GM21717 (cell line): ENCODE results near the gene CAPN8.
A peak's percentile ranks its signal among the peaks of the same experiment; 100 is the strongest.
"Not testable (repeated sequence)": the region's sequence is repeated elsewhere in the genome, so short reads cannot be mapped to it uniquely, and the experiment has no call there.

Experiments used
- ATAC-seq: cut with Tn5 transposase; IDR thresholded peaks from one replicate; pipeline ENCODE4 v1.9.1; 2021; ENCODE audit warnings: mild to moderate bottlenecking, moderate library complexity; ENCODE audit not compliant: unreplicated experiment

The CAPN8 gene

DNA sequence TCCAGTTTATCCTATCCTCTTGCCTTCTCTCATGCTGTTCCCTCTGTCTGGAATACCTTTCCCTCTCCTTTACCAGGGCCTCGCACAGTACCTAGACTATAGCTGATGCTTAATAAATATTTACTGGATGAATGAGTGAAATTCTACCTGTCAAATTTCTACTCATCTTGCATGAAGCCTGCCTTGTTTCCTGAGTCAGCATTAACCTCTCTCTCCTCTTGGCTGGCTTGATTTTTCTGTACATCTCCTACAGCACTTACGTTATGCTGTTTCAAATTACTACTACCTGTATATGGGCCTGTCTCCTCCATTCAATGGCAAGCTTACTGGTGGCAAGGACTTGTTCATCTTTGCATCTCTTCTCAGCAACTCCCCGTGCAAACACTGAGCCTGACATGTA, 130.8 kb downstream of the CAPN8 start:
- ATAC-seq: no peak

DNA sequence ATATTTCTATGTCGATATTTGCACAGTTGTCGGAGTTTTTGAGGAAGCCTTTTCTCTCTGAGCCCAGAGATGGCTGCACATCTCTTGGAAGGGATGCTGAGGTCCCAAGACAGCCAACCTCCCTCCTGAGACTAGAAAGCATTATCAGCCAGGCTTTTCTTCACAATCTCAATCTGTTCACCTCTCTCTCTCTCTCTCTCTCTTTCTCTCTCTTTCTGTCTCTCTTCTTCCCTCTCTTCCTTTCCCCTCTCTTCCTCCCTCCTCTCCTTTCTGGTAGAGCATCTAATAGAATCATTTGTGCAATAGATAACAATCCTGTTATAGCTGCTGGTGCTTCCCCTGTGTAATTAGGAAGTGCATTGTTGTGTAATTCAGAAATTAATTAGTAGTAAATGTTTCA, 131.8 kb downstream of the CAPN8 start:
- ATAC-seq: no peak

DNA sequence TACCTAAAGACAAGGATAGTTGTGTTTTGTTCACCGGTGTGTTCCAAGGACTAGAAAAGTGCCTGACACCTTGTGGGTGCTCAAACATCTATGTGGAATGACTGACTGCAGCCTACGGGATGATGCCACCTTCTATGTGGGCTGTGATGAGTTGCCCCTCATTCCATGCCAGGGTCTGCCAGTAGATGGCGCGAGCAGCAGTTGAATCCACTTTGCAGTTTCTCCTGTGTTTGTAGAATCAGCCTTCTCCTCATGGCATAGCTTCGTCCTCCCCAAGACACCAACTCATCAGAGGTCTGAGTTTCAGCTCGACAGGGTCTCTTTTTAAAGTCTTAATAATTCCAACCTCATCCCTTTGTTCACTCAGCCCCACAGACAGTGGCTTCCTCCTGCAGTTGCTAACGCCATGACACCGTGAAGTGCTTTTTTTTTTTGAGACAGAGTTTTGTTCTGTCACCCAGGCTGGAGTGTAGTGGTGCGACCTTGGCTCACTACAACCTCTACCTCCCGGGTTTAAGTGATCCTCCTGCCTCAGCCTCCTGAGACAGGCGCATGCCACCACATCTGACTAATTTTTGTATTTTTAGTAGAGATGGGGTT, 133.7 kb downstream of the CAPN8 start:
- peak; percentile 55 for ATAC-seq

DNA sequence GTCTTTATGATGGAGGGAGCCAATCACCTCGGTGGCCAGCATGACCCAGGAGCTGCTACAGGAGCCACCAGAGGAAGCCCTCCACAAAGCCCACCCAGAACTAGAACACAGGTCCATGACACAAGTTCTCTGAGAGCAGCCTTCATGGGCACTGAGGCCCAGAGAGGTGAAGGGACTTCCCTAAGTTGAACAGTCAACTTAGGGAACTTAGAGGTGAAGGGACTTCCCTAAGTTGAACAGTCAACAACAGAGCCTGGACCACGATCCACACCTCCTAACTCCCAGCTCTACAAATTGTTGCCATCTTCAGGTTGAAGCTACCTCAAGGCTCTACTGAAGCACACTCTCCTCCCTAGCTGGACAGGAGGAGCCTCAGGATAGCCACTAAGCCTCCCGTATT, 139.5 kb downstream of the CAPN8 start:
- ATAC-seq: no peak

DNA sequence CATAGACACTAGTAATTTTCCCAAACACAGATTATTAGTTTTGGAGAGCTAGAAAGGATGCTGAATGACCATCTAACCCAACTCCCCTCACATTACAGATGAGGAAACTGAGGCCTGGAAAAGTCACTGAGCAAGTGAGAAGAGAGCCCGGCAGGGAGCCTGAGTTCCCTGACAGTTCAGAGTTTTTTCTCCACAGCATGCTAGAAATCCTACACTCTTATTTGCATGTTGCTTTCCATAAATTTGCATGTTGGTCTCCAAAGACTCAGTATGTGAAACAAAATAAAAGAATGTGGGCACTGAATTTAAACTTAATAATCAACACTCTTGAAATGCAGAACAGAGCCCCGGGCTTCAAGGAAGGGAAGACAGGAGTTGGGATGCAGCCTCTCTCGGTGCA, 140.0 kb downstream of the CAPN8 start:
- no peak for ATAC-seq

DNA sequence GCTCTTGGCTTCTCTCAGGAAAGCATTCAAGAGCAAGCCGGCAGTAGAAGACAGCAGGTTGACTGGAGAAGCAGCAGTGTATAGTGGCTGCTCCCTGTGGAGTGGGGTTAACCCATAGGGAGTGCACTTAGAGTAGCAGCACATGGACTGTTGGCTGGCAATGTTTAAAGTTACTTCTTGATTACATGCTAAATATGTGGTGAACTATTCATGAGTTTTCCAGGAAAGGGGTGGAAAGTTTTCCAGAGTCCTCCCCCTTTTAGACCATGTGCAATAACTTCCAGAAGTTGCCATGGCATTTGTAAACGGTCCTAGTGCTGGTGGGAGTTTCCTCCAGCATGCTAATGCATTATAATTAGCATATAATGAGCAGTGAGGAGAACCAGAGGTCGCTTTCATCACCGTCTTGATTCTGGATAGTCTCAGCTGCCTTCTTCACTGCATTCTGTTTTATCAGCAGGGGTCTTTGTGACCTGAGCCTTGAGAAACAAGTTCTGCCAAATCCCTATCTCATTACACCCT, 140.5 kb downstream of the CAPN8 start:
- no peak for ATAC-seq

DNA sequence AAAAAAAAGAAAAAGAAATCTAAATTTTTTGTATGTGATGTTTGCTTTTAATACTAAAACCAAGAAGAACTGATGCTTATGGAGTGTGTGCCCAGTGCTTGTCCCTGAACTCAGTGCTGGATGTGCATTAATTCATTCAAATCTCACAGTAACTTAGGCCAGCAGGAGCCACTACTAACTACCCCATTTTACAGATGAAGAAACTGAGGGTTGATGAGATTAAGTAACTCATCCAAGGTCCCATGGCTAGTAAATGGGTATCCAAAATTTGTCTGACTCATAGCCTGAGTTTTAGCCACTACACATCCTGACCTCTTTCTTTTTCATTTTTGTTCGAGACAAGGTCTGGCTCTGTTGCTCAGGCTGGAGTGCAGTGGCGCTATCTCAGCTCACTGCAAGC, 144.4 kb downstream of the CAPN8 start:
- no peak for ATAC-seq

DNA sequence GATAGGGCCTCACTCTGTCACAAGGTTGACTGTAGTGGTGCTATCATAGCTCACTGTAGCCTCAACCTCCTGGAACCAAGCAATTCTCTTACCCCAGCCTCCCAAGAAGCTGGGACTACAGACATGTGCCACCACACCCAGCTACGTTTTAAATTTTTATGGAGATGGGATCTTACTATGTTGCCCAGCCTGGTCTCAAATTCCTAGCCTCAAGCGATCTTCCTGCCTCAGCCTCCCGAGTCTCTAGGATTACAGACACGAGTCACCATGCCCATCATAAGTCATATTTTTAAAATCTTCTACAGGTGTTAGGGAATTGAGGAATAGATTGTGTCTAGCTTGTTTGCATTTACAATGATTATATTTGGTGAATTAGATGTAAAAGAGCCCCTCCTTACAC, 145.3 kb downstream of the CAPN8 start:
- no peak for ATAC-seq

DNA sequence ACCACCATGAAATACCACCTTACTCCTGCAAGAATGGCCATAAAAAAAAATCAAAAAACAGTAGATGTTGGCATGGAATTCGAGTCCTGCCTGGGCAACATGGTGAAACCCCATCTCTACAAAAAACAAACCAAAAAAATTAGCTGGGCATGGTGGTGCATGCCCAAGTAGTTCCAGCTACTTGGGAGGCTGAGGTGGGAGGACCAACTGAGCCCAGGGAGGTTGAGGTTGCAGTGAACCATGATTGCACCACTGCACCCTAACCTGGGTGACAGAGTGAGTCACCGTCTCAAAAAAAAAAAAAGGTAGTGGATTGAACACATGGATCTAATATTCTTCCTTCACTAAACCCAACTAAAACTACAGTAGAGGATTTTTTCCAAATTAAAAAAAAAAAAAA, 146.4 kb downstream of the CAPN8 start:
- ATAC-seq: no peak

DNA sequence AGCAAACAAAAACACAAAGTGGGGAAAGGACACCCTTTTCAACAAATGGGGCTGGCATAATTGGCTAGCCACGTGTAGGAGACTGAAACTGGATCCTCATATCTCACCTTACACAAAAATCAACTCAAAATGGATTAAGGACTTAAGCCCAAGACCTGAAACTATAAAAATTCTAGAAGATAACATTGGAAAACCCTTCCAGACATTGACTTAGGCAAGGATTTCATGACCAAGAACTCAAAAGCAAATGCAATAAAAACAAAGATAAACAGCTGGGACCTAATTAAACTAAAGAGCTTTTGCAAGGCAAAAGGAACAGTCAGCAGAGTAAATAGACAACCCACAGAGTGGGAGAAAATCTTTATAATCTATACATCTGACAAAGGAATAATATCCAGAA, 146.9 kb downstream of the CAPN8 start:
- not testable (repeated sequence) for ATAC-seq

DNA sequence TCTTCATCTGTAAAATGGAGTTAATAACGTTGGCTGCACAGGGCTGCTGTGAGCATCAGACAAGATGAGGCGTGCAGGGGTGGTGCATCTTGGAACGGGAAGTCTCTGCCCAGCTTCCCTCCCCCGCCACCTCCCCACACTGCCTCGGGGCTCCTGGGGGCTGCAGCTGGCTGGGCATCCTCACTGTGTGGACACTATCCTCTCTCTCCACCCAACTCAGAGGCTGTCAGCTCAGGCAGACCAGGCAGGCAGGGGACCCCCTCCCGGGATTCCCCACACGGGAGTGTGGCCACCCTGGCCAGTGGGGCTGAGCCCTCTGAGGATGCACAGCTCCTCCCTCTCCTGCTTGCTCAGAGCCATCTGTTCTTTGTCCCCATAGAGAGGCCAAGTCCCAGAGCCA, 149.6 kb downstream of the CAPN8 start:
- ATAC-seq: no peak

DNA sequence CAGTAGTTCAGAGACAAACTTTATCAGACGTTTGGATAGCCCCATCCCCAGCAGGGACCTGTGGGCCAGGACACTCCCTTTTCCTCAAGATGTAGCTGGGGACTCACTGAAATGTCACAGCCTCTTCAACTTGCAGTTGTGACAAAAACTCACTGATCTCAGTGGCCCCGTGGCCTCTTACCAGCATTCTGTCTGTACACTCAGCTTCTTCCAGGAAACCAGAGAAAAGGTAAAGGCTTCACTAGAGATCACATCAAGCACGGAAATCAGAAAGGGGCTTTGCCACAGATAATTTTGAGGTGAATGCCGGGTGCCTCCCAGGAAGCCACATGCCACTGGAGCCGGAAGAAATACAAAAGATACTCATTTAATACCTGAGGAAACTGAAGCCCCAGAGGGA, 150.1 kb downstream of the CAPN8 start:
- ATAC-seq: no peak

DNA sequence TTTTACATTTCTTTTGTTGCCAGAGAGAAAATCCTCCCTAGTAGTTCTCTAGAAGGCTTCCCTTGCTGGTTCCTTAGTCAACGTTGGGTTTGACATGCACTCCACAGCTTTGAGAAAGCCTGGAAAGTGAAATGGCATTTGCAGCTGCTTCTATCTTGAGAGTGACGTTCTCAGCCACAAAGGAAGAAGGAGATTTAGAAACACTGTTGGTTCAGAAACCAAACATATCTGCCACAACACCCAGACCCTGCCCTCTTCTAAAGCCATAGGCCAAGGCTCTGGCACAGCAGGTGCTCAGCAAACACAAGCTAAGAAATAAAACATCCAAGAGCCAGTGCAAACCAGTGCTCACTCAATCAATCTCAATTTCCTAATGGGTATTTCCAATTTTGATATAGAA, 150.9 kb downstream of the CAPN8 start:
- no peak for ATAC-seq

DNA sequence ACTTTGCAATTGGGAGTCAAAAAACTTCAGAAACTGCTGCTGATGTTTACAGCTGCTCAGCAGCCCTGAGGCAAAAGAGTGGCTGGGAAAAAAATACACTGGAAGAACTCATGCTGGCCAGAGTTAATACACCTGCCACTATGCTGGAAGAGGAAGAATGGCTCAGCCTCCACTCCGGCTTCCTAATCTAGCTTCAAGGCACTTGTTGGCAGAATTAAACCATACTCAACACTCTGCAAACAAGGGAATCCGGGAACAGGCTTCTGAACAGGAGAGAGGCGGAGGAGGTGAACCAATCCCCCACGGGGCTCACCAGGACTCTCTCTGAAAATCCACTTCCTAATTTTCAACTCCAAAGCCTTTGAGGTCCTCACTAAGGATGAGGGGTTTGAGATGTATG, 152.2 kb downstream of the CAPN8 start:
- no peak for ATAC-seq

DNA sequence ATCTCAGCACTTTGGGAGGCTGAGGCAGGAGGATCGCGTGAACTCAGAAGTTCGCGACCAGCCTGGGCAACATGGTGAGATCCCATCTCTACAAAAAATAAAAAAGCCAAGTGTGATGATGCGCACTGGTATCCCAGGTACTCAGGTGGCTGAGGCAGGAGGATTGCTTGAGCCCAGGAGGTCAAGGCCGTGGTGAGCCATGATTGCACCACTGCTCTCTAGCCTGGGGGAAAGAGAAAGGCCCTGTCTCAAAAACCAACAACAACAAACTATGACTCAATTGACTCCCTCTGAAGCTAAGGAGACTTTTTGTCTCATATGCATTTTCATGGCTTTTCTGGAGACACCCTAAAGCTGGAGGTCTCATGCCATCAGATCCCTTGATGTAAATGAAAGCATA, 153.4 kb downstream of the CAPN8 start:
- no peak for ATAC-seq

DNA sequence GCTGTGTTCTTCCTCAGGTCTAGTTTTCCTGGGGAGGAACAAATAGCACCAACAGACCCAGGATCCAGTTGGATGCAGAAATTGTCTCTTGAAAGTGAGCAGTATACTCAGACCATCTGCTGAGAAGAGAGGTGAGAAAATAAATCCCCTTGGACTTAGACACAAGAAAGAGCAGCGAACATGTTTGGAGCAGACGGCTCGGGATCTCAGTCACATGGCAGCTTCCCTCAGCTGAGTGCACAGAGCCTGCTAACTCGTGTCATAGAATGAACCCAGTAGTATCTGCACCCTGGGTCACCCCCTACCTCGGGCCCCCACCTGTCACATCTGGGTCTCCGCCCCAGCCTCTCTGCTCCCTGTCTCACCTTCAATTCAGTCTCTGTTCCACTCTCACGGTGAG, 156.7 kb downstream of the CAPN8 start:
- no peak for ATAC-seq

DNA sequence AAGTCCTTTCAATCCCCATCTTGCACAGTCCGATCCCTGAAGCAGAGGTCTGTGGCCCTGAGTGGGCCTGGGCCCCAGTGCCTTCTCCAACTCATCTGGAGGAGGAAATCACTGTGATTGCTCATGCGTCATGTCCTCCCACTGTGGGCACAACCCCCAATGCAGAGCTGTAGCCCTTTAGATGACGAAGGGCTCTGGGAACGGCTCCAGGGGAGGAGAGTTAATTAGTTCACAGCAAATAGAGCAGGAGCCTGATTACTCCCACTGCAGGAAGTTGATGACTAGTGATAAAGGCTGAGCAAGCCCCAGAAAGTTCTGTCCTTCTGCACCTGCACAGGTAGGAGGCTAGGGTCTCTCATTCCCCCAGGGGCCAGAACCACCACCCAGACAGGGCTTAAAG, 160.8 kb downstream of the CAPN8 start:
- no peak for ATAC-seq

DNA sequence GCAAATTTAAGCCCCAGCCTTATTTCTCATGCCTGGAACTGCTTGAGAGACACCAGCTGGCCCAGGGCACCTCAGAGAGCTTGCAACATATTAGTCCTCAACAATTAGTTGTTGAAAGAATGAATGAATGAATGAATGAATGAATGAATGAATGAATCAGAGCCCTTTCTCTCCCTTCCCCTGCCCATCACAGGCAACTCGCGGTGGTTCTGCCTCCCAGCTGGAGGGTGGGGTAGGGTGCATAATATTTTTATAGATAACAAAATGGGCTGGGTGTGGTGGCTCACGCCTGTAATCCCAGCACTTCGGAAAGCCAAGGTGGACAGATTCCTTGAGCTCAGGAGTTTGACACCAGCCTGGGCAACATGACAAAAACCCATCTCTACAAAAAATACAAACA, 162.2 kb downstream of the CAPN8 start:
- no peak for ATAC-seq

DNA sequence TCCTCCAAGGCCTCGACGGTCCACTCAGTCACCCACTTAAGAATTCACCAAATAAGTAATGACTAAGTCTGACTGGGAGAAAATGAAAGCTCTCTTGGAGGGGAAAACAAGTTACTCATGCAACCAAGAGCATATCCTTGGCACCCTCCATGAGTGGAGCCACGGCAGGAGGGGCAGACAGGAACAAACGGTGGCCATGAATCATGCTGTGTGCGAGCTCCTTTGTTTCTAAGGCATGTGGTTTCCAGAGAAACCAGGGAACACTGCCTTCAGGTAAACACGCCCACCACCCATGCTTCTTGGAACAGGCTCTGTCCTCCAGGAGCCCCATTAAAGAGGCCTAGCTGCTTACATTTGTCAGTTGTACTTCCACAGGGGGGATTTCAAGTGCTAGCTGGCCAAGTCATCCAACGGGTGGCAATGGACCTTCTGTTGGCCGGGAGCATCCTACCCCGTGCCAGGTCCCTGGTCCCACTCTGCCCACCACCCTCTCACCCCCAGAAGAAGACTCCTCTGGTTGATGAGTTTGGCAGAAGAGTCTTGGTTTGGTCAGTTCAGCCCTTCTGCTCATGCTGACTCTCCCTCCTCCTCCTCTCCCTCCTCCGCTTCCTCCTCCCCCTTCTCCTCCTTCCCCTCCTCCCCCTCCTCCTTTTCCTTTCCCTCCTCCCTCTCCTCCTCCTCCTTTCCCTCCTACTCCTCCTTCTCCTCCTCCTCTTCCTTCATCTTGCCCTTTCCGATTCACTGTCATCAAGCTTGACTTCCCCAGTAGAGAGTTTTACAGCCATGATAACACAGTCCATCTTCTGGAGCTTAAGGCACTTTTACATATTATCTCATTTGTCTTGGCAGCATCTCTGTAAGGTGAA, 164.7 kb downstream of the CAPN8 start:
- no peak for ATAC-seq

DNA sequence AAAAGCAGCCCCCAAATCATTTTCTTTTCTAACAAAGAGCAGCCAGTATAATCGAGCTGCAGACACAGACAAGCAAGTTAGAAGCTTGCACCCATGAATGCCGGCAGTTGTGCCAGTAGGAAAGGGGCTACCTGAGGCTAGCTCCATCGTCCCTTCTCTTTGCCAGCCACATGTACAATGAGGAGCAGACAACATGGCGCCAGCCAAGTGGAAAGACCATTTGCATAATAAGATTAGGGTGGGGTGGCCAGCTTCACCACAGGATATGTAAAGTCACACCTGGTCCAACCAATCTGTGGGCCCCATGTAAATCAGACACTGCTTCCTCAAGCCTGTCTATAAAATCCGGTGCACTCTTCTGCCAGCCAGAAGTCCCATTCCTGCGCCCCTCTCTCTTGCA, 168.6 kb downstream of the CAPN8 start:
- ATAC-seq: no peak

DNA sequence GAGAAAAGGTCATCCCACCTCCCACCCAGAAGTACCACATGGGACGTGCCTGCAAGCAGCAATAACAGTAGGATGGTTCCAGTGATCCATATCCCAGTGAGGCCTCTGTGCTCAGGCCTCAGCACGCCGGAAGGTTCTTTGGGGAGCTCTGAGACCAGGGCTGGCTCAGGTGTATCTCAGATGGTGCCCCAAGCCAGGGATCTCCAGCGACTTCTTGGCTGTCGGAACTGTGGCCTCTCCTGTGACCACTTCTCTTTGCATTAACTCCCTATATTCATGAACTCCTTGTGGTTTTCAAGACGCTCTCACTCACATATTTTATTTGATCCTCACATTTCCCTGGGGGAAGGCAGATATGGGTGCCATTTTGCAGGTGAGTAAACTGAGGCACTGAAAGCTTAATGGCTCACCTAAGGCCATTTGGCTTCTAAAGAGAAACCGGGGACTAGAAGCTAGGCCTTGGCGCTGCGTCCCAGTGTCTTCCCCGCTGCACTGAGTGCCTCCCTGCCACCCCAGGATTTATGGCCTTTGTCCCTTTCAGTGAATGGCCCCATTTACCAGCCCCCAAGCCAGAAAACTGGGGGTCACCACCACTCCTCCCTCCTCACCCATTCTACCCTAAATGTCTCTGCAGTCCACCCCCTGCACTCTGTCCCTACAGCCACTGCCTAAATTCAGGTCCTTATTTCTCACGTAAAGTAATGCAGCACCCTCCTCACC, 170.4 kb downstream of the CAPN8 start:
- ATAC-seq: no peak

DNA sequence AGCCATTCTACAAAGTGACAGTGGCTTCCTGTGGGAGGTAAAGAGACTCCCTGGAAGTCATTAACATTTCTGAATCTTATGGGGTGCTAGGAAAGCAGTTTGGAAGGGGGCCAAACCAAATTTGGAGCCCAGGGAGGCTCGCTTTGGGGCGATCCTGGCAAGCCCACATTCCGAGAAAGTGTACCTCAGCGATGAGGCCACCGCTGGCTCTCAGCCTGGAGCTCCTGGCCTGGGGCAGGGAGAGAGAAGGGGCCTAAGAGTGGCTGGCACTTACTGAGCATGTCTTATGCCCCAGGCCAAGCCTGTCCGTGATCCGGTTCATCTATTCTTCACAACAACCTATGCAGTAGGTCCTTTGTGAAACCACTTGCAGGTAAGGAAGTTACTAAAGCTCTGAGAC, 173.5 kb downstream of the CAPN8 start:
- no peak for ATAC-seq
